Measurements from ENCODE around the gene PDZD7. TPM values are rescaled to one million over a fixed set of nuclear protein-coding genes. Genes with fewer than 3 reads are reported as not detected.

Gene PDZD7
- total RNA-seq, 2 experiments from 2014 or later: 1.7 to 3.1 TPM

DNA sequence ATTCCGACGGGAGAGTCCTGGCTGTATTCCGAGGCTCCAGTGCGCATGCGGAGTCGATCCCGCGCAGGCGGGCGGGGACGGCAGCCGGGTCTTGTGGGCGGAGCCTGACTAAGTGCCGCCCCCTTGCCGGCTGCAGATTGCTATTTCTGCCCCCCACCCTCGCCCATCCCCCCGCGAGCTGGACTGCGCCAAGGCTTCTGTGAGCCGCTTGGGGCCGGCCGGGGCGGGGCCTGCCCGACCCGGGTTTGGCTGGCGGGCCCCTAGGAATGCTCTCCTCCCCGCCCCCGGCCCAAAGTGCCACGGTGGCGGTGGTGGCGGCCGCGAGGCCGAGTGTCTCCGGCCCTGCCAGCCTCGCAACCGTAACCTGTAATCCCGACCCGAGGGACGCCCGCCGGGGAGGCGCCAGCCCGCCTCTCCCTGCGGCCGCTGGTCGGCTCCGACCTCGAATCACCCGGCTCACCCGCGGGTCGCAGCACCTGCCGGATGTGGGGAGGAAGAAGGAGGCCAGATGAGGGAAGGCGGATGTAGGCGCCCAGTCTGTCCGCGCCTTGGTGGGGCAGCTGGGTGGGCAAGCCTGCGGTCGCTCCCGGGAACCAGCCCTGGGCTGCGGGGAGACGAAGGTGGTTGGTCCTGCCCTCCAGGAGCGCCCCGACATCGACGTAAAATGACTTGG is 30.2 kb upstream of the PDZD7 start:
- Histone ChIP-seq H3K36me3 (ENCODE audit: insufficient read depth, low read length) (no peaks in the 10 kb centered on the region), H3K4me1 (ENCODE audit: insufficient read depth, low read length) (peaks cover 44% of the 10 kb centered on the region), H3K27me3 (ENCODE audit: control insufficient read depth in 1 of 2, insufficient read depth in 2 of 2, low read length in 2 of 2) (peaks cover 35% of the 10 kb centered on the region in 2 experiments), H3K4me3 (ENCODE audit: low read length) (peak overlapping the region; percentile 85), H3K27ac (ENCODE audit: low read depth in 1 of 2, low read length in 2 of 2) (peak overlapping the region; percentile 88 to 91), H3K9me3 (ENCODE audit: control insufficient read depth in 1 of 2, insufficient read depth in 1 of 2, low read length in 2 of 2) (peaks cover 0 to 9% of the 10 kb centered on the region in 2 experiments)
- Mint-ChIP-seq H3K4me3 (peak overlapping the region; percentile 95), H3K27me3 (peaks cover 27% of the 10 kb centered on the region), H3K9me3 (no peaks in the 10 kb centered on the region), H3K36me3 (ENCODE audit: low read depth) (peaks cover 4% of the 10 kb centered on the region), H3K27ac (peak overlapping the region; percentile 81), H3K4me1 (ENCODE audit: low read depth) (peaks cover 37% of the 10 kb centered on the region)
- ChIA-PET CTCF (interaction anchor here (0.8 to 5.6 kb wide), 6 partner anchors 10 to 81 kb away, joined by 3 to 45 read pairs (median 6); no protein-coding TSS in a partner anchor), POLR2A (interaction anchor here (0.7 to 2.4 kb wide), 4 partner anchors 18 to 81 kb away, joined by 3 to 21 read pairs (median 10); partner anchors contain the start of genes PDZD7 and SFXN3)
- intact Hi-C loops (cut with DNase I, micrococcal nuclease): loop anchor here (1.0 to 10.0 kb wide), 5 partner anchors 7 to 294 kb away; partner anchors contain the start of genes BTRC (in 1 of the 2) and SLF2 (in 1 of the 2)
- ATAC-seq (ENCODE audit: poor library complexity) (peak; percentile 75), DNase-seq (peak in 11 of 14 experiments; percentile 84 to 93 (median 87))
- TF ChIP-seq, protein P1, sequence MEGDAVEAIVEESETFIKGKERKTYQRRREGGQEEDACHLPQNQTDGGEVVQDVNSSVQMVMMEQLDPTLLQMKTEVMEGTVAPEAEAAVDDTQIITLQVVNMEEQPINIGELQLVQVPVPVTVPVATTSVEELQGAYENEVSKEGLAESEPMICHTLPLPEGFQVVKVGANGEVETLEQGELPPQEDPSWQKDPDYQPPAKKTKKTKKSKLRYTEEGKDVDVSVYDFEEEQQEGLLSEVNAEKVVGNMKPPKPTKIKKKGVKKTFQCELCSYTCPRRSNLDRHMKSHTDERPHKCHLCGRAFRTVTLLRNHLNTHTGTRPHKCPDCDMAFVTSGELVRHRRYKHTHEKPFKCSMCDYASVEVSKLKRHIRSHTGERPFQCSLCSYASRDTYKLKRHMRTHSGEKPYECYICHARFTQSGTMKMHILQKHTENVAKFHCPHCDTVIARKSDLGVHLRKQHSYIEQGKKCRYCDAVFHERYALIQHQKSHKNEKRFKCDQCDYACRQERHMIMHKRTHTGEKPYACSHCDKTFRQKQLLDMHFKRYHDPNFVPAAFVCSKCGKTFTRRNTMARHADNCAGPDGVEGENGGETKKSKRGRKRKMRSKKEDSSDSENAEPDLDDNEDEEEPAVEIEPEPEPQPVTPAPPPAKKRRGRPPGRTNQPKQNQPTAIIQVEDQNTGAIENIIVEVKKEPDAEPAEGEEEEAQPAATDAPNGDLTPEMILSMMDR (IDR thresholded peaks at IDR 0.05): no peak

DNA sequence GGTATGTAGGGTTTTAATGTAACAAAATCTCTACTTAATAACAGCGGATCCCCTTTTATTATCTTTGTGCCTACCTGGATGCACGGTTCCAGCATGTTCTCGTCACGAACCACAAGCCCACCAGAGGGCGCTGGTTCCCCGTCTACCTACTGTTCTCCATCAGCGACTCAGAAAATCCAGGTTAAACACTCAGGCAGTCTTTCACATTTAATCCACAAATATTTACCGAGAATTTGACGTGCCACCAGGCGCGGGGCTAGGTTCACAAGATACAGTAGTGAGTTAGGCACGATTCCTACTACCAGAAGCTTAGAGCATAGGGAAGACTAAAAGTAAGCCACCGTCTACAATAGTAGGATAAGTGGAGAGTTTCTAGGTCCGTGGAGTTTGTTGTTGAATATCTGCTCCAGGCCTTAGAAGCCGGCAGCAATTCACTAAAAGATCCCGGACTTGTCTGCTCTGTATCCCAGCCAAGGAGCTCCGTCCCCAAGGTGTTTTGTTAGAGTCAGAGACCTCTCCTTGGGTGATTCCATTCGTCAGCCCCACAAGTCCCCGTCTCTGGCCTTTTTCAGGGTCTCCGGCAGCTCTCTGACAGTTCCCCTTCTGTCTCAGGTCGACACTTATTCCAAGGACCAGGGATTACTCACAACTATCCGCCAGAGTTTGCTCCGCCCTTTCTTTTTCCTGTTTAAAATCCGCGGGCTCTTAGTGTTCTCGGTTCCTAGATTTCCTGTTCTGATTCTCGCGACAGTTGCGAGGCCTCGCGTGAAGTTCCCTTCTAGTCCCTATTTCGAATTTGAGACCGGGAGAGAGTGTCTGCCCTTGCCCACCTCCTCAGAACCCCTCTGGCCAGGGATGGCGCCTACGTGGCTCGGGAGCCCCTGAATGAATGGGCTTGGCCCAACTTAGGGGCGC is 29.4 kb upstream of the PDZD7 start:
- H3K27ac Mint-ChIP-seq: peak overlapping the region; percentile 81
- POLR2A ChIA-PET: interaction anchor here (0.9 to 2.4 kb wide), 3 partner anchors 17 to 64 kb away, joined by 3 to 21 read pairs (median 15); partner anchors contain the start of genes PDZD7 and SFXN3
- Histone ChIP-seq H3K4me1 (ENCODE audit: insufficient read depth, low read length) (peaks cover 40% of the 10 kb centered on the region), H3K9me3 (ENCODE audit: control insufficient read depth in 1 of 2, insufficient read depth in 1 of 2, low read length in 2 of 2) (peaks cover 0 to 8% of the 10 kb centered on the region in 2 experiments), H3K4me3 (ENCODE audit: low read length) (peak overlapping the region; percentile 85), H3K36me3 (ENCODE audit: insufficient read depth, low read length) (no peaks in the 10 kb centered on the region), H3K27ac (ENCODE audit: low read depth in 1 of 2, low read length in 2 of 2) (peak overlapping the region; percentile 88 to 91), H3K27me3 (ENCODE audit: control insufficient read depth in 1 of 2, insufficient read depth in 2 of 2, low read length in 2 of 2) (peaks cover 27% of the 10 kb centered on the region in 2 experiments)
- H3K36me3 Mint-ChIP-seq (ENCODE audit: low read depth): peaks cover 4% of the 10 kb centered on the region
- TF ChIP-seq, protein P1 (IDR thresholded peaks at IDR 0.05): peak; percentile 98
- H3K4me3 Mint-ChIP-seq: peak overlapping the region; percentile 95
- ATAC-seq (ENCODE audit: poor library complexity) (peak; percentile 70), DNase-seq (peak; percentile 79 to 95 (median 90))
- CTCF ChIA-PET: interaction anchor here (0.8 to 5.6 kb wide), 7 partner anchors 9 to 82 kb away, joined by 3 to 45 read pairs (median 5); no protein-coding TSS in a partner anchor
- H3K4me1 Mint-ChIP-seq (ENCODE audit: low read depth): peaks cover 31% of the 10 kb centered on the region
- peaks cover 20% of the 10 kb centered on the region for H3K27me3 Mint-ChIP-seq
- no peaks in the 10 kb centered on the region for H3K9me3 Mint-ChIP-seq
- intact Hi-C loops (cut with DNase I, micrococcal nuclease): loop anchor here (1.0 to 10.0 kb wide), 5 partner anchors 8 to 295 kb away; partner anchors contain the start of genes BTRC (in 1 of the 2) and SLF2 (in 1 of the 2)

All from CD4-positive, alpha-beta T cell (primary cell).